Stimulated activated CD4-positive, alpha-beta T cell treated with anti-CD3 and anti-CD28 coated beads, Interleukin-2, amount 100 ng/mL, for 24 hours (primary cell): Measurements from ENCODE around the gene HADH.

Source experiments
- DNase-seq, 2 donors: peaks; one replicate each; pipeline ENCODE4 v3.0.0-alpha.2; 2020

Gene HADH

GRCh38 chr4:108060164-108060563 lies 70.5 kb downstream of the HADH start:
- DNase-seq: no peak

- DNase-seq: no peak
Observed at GRCh38 chr4:108060686-108061321, 71.1 kb downstream of the HADH start.

GRCh38 chr4:108068442-108068841 lies 78.8 kb downstream of the HADH start:
- DNase-seq: no peak

GRCh38 chr4:108070775-108071174 lies 81.1 kb downstream of the HADH start:
- DNase-seq: no peak

GRCh38 chr4:108072300-108072699 lies 82.6 kb downstream of the HADH start:
- DNase-seq: peak; percentile 45 to 54

GRCh38 chr4:108078024-108078733 lies 88.5 kb downstream of the HADH start:
- no peak for DNase-seq

- peak; percentile 40 to 46 for DNase-seq
Observed at GRCh38 chr4:108080747-108081146, 91.1 kb downstream of the HADH start.

GRCh38 chr4:108081256-108081655 lies 91.6 kb downstream of the HADH start:
- DNase-seq: peak in 1 of 2 donors; percentile 27
